HG03175 (cell line): ENCODE measurements around the gene LDAF1.
"Not testable (repeated sequence)": the region's sequence is repeated elsewhere in the genome, so short reads cannot be mapped to it uniquely, and the experiment has no call there.

Experiments
- ATAC-seq: cut with Tn5 transposase; IDR thresholded peaks from one replicate; pipeline ENCODE4 v1.9.1; 2021; ENCODE audit warnings: mild to moderate bottlenecking, moderate library complexity; ENCODE audit not compliant: unreplicated experiment

LDAF1 gene

DNA sequence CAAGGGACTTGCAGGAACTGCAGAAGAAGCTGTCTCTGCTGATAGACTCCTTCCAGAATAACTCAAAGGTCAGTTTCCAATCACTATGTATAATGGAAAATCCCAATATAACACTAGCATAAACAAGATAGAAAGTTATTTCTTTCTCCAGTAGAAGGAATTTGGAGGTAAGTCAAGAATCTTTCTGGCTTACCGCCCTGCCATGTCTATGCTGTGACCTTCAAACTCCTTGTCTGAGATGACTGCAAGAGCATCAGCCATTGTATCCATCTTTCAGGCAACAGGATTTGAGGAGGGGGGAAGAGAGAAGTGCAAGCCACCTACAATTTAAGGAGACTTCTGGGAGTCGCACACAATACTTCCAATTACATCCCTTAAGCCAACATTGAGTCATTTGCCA is 2.7 kb downstream of the LDAF1 start:
- no peak for ATAC-seq

- no peak for ATAC-seq
These were observed 4.2 kb downstream of the LDAF1 start for GRCh38 chr16:21162661-21163151.

GRCh38 chr16:21163576-21163975 is 5.1 kb downstream of the LDAF1 start:
- ATAC-seq: no peak

DNA sequence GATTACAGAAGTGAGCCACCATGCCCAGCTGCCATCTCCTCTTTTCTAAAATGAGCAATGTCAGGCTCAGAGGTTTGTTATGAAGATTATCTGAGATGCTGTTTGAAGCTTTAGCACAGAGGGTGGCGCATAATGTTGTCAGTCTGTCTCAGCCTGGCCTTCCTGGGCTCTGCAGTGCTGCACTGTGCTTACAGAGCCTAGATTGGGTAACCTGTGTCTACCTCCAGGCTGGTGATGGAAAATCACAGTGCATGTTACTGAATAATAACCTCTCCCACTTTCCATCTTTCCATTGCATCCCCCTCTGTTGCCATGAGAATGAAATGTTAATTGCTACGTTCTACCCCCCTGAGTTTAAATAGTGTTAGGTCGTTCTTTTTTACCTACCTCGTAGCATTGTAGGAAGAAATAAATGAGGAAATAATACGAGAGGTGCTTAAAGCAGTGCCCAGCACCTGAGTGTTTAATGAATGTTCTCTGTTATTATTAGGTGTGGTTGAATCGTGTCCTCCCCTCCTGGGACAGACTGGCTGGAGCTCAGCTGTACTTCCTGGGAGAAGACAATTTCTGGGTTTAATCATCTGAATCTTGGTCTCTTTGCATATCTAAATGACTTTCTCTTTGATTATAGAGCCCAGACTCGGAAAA is 6.2 kb downstream of the LDAF1 start:
- no peak for ATAC-seq

DNA sequence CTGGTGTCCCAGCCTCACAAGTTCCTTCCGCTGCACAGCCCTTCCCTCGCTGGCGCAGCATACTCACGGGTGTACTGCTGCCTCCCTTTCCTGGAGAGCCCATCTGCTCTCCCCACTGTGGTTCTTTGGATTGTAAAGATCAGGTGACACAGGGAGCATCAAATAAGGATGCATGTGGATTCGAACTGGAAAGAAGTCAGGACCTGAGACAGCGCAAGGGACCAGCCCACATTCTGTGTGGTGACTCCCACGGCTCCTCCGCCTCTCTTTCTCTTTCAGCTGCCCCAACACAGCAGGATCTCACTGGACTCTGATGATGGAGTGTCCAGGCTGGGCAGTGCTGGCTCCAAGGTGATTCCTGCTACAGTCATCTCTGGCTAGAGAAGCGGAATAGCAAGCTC is 8.1 kb downstream of the LDAF1 start:
- ATAC-seq: no peak

GRCh38 chr16:21167360-21167759 is 8.9 kb downstream of the LDAF1 start:
- ATAC-seq: no peak

GRCh38 chr16:21167929-21168602 is 9.6 kb downstream of the LDAF1 start:
- ATAC-seq: no peak

- ATAC-seq: no peak
These were observed 10.9 kb downstream of the LDAF1 start for GRCh38 chr16:21169249-21169981.

DNA sequence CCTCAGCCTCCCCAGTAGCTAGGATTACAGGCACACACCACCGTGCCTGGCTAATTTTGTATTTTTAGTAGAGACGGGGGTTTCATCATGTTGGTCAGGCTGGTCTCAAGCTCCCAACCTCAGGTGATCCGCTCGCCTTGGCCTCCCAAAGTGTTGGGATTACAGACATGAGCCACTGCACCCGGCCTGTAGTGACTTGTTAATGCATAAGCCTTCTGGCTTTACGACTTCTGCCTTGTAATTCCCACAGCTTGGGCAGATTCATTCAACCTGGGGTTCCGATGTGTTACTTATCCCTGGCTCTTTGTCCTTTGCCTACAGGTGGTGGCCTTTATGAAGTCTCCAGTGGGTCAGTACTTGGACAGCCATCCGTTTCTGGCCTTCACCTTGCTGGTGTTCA is 11.6 kb downstream of the LDAF1 start:
- ATAC-seq: not testable (repeated sequence)

DNA sequence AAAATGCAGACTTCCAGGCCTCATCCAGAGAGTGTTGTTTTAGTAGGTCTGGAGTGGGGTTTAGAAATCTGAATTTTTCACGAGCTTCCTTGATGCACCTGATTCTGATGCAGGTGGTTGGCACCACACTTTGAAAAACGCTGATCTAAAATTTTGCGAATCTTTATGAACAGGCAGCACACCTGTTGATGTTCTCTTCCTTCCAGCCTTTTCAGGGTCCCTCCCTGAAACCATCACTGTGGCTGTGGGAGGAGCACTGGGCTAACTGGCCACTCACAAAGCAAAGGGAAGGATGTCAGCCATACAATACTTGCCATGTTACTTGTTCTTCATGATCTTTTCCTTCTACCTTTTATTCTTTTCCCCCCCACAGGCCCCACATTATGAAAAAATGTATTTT is 14.2 kb downstream of the LDAF1 start:
- ATAC-seq: no peak

DNA sequence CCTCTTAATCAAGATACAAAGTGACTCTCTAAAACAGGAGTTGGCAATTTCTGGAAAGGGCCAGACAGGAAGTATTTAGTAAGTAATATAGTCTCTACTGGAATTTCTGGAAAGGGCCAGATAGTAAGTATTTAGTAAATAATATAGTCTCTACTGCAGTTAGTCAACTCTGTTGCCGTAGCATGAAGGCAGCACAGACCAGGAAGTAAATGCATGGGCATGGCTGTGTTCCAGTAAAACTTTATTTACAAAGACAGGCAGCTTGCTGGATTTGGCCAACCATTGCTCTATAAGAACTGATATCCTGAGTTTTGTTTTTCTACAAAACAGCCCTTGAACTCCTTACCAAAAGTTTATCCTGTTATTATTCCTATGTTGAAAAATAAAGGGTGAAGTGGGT is 16.9 kb downstream of the LDAF1 start:
- no peak for ATAC-seq

GRCh38 chr16:21179126-21179982 is 20.9 kb downstream of the LDAF1 start:
- no peak for ATAC-seq

DNA sequence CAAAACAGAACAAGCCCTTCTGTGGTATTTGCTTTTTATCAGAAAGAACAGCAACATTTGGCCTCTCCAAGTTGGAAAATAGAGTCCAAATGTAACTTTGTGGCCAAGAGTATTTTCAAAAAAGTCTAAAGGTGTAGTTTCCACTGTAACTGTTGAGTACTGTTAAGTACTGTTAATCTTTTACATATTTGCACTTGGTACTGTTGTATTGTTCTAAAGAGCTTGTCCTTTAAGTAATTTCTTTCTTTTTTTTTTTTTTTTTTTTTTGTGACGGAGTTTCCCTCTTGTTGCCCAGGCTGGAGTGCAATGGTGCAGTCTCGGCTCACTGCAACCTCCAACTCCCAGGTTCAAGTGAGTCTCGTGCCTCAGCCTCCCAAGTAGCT is 21.5 kb downstream of the LDAF1 start:
- ATAC-seq: no peak

DNA sequence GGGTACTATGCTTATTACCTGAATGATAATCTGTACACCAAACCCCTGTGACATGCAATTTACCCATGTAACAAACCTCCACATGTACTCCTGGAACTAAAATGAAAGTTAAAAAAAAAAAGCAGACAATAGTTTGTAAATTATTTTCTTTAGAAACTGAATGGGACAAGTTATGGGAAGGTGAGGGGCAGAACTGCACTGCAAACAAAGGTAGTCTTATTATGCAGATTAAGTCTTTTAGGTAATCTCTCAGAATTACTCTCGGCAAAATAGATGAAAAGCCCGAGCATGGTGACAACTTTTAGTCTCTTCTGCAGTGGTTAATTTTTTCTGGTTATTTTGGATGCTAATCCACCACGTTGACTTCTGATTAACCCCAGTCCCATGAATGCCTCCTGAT is 25.5 kb downstream of the LDAF1 start:
- ATAC-seq: no peak

DNA sequence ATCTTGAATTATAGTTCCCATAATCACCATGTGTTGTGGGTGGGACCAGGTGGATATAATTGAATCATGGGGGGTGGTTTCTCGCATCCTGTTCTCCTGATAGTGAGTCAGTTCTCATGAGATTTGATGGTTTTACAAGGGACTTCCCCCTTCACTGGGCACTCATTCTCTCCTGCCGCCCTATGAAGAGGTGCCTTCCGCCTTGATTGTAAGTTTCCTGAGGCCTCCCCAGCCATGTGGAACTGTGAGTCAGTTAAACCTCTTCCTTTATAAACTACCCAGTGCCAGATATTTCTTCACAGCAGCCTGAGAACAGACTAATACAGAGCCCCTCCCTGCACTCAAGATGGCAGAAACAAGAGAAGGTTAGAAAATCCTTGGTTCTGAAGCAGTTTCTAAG is 26.4 kb downstream of the LDAF1 start:
- no peak for ATAC-seq

DNA sequence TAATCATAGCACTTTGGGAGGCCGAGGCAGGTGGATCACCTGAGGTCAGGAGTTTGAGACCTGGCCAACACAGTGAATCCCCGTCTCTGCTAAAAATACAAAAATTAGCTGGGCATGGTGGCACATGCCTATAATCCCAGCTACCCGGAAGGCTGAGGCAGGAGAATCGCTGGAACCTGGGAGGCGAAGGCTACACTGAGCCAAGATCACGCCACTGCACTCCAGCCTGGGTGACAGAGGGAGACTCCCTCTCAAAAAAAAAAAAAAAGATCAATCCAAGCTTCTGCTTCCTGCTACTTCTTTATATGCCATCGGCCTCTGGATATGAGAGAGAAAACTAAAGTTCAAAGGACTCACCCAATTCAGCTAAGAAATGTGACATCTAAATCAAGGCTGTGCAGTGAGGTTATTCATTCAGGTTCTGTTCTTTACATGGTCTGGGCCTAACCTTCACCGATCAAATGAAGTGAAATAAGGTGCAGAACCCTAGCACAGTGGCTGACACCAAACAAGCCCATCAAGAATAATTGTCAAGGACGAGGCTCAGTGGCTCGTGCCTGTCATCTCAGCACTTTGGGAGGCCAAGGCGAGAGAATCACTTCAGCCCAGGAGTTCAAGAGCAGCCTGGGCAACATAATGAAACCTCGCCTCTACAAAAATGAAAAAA is 27.3 kb downstream of the LDAF1 start:
- no peak for ATAC-seq

GRCh38 chr16:21186326-21186691 is 27.8 kb downstream of the LDAF1 start:
- no peak for ATAC-seq

GRCh38 chr16:21189311-21189710 is 30.8 kb downstream of the LDAF1 start:
- ATAC-seq: no peak

DNA sequence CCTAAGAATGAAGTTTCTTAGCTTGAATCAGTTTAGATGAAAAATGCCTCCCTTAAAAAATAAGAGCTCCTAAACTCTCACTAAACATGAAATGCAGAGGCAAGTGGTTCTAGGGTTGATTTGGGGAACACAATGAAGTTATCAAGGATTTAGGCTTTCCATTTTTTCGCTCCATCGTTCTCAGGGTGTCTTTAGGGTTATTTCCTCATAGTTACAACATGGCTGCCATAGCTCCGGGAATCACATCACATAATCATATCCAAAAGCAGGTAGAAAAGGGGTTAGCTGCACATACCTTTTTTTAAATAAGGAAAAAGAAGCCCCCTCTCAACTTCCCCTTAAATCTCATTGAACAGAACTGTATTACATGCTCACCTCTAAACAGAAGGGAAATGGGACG is 31.5 kb downstream of the LDAF1 start:
- ATAC-seq: no peak

DNA sequence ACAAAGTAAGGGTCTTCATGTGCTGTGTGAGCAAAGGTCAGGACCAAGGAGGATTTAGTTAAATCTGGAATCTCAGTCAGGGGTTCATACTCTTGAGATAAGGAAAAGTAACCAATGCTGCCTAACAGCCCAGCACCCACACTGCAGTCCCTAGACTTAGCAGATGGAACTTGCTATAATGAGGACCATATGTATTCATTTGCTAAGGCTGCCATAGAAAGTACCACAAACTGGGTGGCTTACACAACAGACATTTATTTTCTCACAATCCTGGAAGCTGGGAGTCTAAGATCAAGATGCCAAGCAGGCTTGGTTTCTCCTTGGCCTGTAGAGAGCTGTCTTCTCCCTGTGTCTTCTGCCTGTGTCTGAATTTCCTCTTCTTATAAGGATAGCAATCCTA is 32.1 kb downstream of the LDAF1 start:
- no peak for ATAC-seq

GRCh38 chr16:21192991-21193390 is 34.5 kb downstream of the LDAF1 start:
- no peak for ATAC-seq
